IMR-90 (cell line): Measurements from ENCODE around the gene MTM1. TPM values are rescaled to one million over a fixed set of nuclear protein-coding genes. Genes with fewer than 3 reads are reported as not detected.

ENCODE experiments used
- ATAC-seq: fragments of 200-7000 bp; cut with Tn5 transposase; 2 replicates; pipeline ENCODE4 v1.9.1; 2020; ENCODE audit warnings: low read depth, mild to moderate bottlenecking, moderate library complexity
- BruUV-seq: library from RNA; stranded (reverse); fragments of 400-500 nt; replicated peaks from 2 replicates; lab custom pipeline; 2021; lab: Mats Ljungman, UMichigan
- CTCF ChIA-PET: fragments of 300-600 bp; formaldehyde crosslinking; extraction: SDS; loops from one replicate; lab custom pipeline; 2021; ENCODE audit warnings: antibody characterized with exemption; lab: Yijun Ruan, JAX
- POLR2A ChIA-PET: fragments of 300-600 bp; sonication (Branson Sonifier 250); formaldehyde crosslinking; loops from one replicate; lab custom pipeline; 2022; ENCODE audit warnings: antibody characterized with exemption; ENCODE audit not compliant: unreplicated experiment; lab: Charles Lee
- DNase-seq: peaks from one replicate; pipeline ENCODE4 v3.0.0; 2013
- H2AFZ ChIP-seq: replicated peaks from 2 replicates; pipeline ENCODE3; 2013; ENCODE audit warnings: low read length, mild to moderate bottlenecking; ENCODE audit not compliant: poor library complexity
- H2AK5ac ChIP-seq: 2 replicates; pipeline ENCODE4 v1.6.1; 2013; ENCODE audit warnings: low read depth, low read length, inconsistent platforms
- H2AK9ac ChIP-seq: replicated peaks from 2 replicates; pipeline ENCODE3; 2013; ENCODE audit warnings: mild to moderate bottlenecking, low read depth, low read length, moderate library complexity; ENCODE audit not compliant: poor library complexity
- H2BK120ac ChIP-seq: 2 replicates; pipeline ENCODE4 v1.6.1; 2013; ENCODE audit warnings: low read depth, low read length, inconsistent platforms
- H2BK15ac ChIP-seq: 3 replicates; pipeline ENCODE4 v1.6.1; 2013; ENCODE audit warnings: low read depth, low read length, inconsistent platforms
- H2BK20ac ChIP-seq: 2 replicates; pipeline ENCODE4 v1.6.1; 2013; ENCODE audit warnings: low read depth, mild to moderate bottlenecking, inconsistent platforms, low read length, moderate library complexity
- H2BK5ac ChIP-seq: 2 replicates; pipeline ENCODE4 v1.6.1; 2013; ENCODE audit warnings: mild to moderate bottlenecking, low read depth, low read length, inconsistent platforms; ENCODE audit not compliant: poor library complexity, severe bottlenecking
- H3K14ac ChIP-seq: replicated peaks from 2 replicates; pipeline ENCODE4 v1.6.1; 2013; ENCODE audit warnings: low read depth, low read length, inconsistent platforms
- H3K18ac ChIP-seq: 2 replicates; pipeline ENCODE4 v1.6.1; 2013; ENCODE audit warnings: low read depth, low read length, control low read depth
- H3K23ac ChIP-seq: 2 replicates; pipeline ENCODE4 v1.6.1; 2013; ENCODE audit warnings: low read depth, low read length, inconsistent platforms
- H3K27ac ChIP-seq: 2 replicates; pipeline ENCODE4 v1.5.1; 2013; ENCODE audit warnings: mild to moderate bottlenecking, control low read depth, low read length; ENCODE audit not compliant: insufficient read depth
- H3K27me3 ChIP-seq: 2 replicates; pipeline ENCODE4 v1.6.1; 2013; ENCODE audit warnings: low read length; ENCODE audit not compliant: control insufficient read depth, insufficient read depth
- H3K36me3 ChIP-seq: 2 replicates; pipeline ENCODE4 v1.6.1; 2013; ENCODE audit warnings: low read length, mixed read lengths; ENCODE audit not compliant: control insufficient read depth, insufficient read depth
- H3K4ac ChIP-seq: 2 replicates; pipeline ENCODE4 v1.6.1; 2013; ENCODE audit warnings: low read depth, low read length, inconsistent platforms
- H3K4me1 ChIP-seq: 2 replicates; pipeline ENCODE4 v1.6.1; 2013; ENCODE audit warnings: low read length, mixed read lengths; ENCODE audit not compliant: control insufficient read depth, insufficient read depth
- H3K4me2 ChIP-seq: 2 replicates; pipeline ENCODE4 v1.6.1; 2013; ENCODE audit warnings: low read depth, mild to moderate bottlenecking, control low read depth, low read length, moderate library complexity
- H3K4me3 ChIP-seq: 2 replicates; pipeline ENCODE4 v1.5.1; 2013; ENCODE audit warnings: low read depth, mild to moderate bottlenecking, control low read depth, low read length, moderate library complexity; ENCODE audit not compliant: insufficient read depth
- H3K56ac ChIP-seq: 2 replicates; pipeline ENCODE4 v1.6.1; 2013; ENCODE audit warnings: low read length, inconsistent platforms; ENCODE audit not compliant: insufficient read depth; ENCODE audit errors: extremely low read depth
- H3K79me1 ChIP-seq, 2 experiments: 2 replicates each; pipeline ENCODE4 v1.6.1; 2013; ENCODE audit warnings: low read length in 2 of 2, inconsistent platforms in 1 of 2, low read depth in 1 of 2
- H3K9ac ChIP-seq: 2 replicates; pipeline ENCODE4 v1.6.1; 2013; ENCODE audit warnings: low read depth, low read length, control low read depth
- H3K9me1 ChIP-seq: 2 replicates; pipeline ENCODE4 v1.6.1; 2013; ENCODE audit warnings: low read length, inconsistent platforms; ENCODE audit not compliant: insufficient read depth
- H3K9me3 ChIP-seq: 2 replicates; pipeline ENCODE4 v1.6.1; 2013; ENCODE audit warnings: low read length; ENCODE audit not compliant: control insufficient read depth, insufficient read depth
- H4K20me1 ChIP-seq: 2 replicates; pipeline ENCODE4 v1.6.1; 2013; ENCODE audit warnings: low read length, inconsistent platforms; ENCODE audit not compliant: insufficient read depth
- H4K5ac ChIP-seq: 2 replicates; pipeline ENCODE4 v1.6.1; 2013; ENCODE audit warnings: mild to moderate bottlenecking, low read depth, low read length, control low read depth
- H4K8ac ChIP-seq, 2 experiments: 2 replicates each; pipeline ENCODE4 v1.6.1; 2013; ENCODE audit warnings: low read depth in 2 of 2, low read length in 2 of 2, control low read depth in 1 of 2, inconsistent platforms in 1 of 2
- H4K91ac ChIP-seq: 2 replicates; pipeline ENCODE4 v1.6.1; 2013; ENCODE audit warnings: low read depth, low read length, inconsistent platforms; ENCODE audit not compliant: insufficient read depth
- BHLHE40 ChIP-seq: fragments of 150-350 bp; IDR thresholded peaks from 2 replicates; pipeline ENCODE4 v1.6.1; 2016; ENCODE audit warnings: mild to moderate bottlenecking, low read depth, low read length
- CEBPB ChIP-seq: IDR thresholded peaks from 2 replicates; pipeline ENCODE4 v1.6.1; 2012; ENCODE audit warnings: low read depth, low read length, improper control_type of control experiment
- CHD1 ChIP-seq: IDR thresholded peaks from 2 replicates; pipeline ENCODE4 v1.6.1; 2012; ENCODE audit warnings: low read depth, low read length, improper control_type of control experiment
- FOS ChIP-seq: fragments of 150-350 bp; IDR thresholded peaks from 2 replicates; pipeline ENCODE4 v1.6.1; 2016; ENCODE audit warnings: low read depth, low read length
- MAFK ChIP-seq: IDR thresholded peaks from 2 replicates; pipeline ENCODE4 v1.6.1; 2012; ENCODE audit warnings: low read depth, low read length, improper control_type of control experiment
- MAZ ChIP-seq: IDR thresholded peaks from 2 replicates; pipeline ENCODE4 v1.6.1; 2012; ENCODE audit warnings: low read depth, mild to moderate bottlenecking, low read length, improper control_type of control experiment, moderate library complexity, borderline replicate concordance
- MXI1 ChIP-seq: IDR thresholded peaks from 2 replicates; pipeline ENCODE4 v1.6.1; 2012; ENCODE audit warnings: low read depth, mild to moderate bottlenecking, low read length, moderate library complexity, borderline replicate concordance
- NFE2L2 ChIP-seq: fragments of 150-350 bp; IDR thresholded peaks from 2 replicates; pipeline ENCODE4 v1.6.1; 2016; ENCODE audit warnings: low read depth, mild to moderate bottlenecking, low read length
- POLR2A ChIP-seq: IDR thresholded peaks from 2 replicates; pipeline ENCODE4 v1.6.1; 2012; ENCODE audit warnings: mild to moderate bottlenecking, low read depth, low read length
- RAD21 ChIP-seq: IDR thresholded peaks from 2 replicates; pipeline ENCODE4 v1.6.1; 2012; ENCODE audit warnings: low read length, improper control_type of control experiment
- RCOR1 ChIP-seq: IDR thresholded peaks from 2 replicates; pipeline ENCODE4 v1.6.1; 2012; ENCODE audit warnings: mild to moderate bottlenecking, low read length, improper control_type of control experiment; ENCODE audit not compliant: insufficient replicate concordance
- RFX5 ChIP-seq: IDR thresholded peaks from 2 replicates; pipeline ENCODE4 v1.8.0; 2012; ENCODE audit warnings: low read depth, mild to moderate bottlenecking, low read length, moderate library complexity
- SMC3 ChIP-seq: fragments of 150-350 bp; IDR thresholded peaks from 2 replicates; pipeline ENCODE4 v1.6.1; 2016; ENCODE audit warnings: low read depth, mild to moderate bottlenecking, antibody characterized with exemption, low read length, moderate library complexity
- WGBS, 2 experiments: methylation state at CpG; one replicate each; pipeline versions ENCODE4 v1.1.5 to v1.1.7; 2013; ENCODE audit warnings: missing lambda C conversion rate in 2 of 2; ENCODE audit not compliant: insufficient read length in 1 of 2; ENCODE audit errors: extremely low coverage in 2 of 2; 5-methylcytosine and 5-hydroxymethylcytosine counted together
- dilution Hi-C: fragments of 300-500 bp; cut with HindIII; formaldehyde crosslinking; loops from one replicate; pipeline ENCODE4 v1.14.3; 2018; ENCODE audit warnings: low sequenced_read_pairs; ENCODE audit not compliant: unreplicated experiment
- in situ Hi-C: fragments of 300-500 bp; cut with MboI; formaldehyde crosslinking; loops from 3 replicates; pipeline ENCODE4 v1.14.3; 2019; ENCODE audit warnings: low sequenced_read_pairs, inconsistent platforms, mixed read lengths
- intact Hi-C: fragments of 100-400 bp; cut with micrococcal nuclease; formaldehyde crosslinking; loops from 2 replicates; pipeline ENCODE4 v1.10.0; 2022
- polyA plus RNA-seq, 3 experiments: library from polyadenylated mRNA; depleted of rRNA; stranded (reverse); fragments of >200 nt; gene quantifications; 2 replicates each; pipeline ENCODE4 v1.2.3, GENCODE V29; 2012; ENCODE audit warnings: low replicate concordance in 1 of 3
- total RNA-seq: library from RNA; depleted of rRNA; stranded (reverse); fragments of >200 nt; gene quantifications from 2 replicates; pipeline ENCODE4 v1.2.3, GENCODE V29; 2012
- TF ChIP-seq, protein P1 (sequence below): conservative IDR thresholded peaks from 2 replicates; pipeline ENCODE4 v1.5.1; 2012; ENCODE audit warnings: mild to moderate bottlenecking, low read depth, low read length, improper control_type of control experiment
- TF ChIP-seq, protein P2 (sequence below): fragments of 150-350 bp; IDR thresholded peaks from 2 replicates; pipeline ENCODE4 v1.6.1; 2016; ENCODE audit warnings: low read depth, mild to moderate bottlenecking, low read length, moderate library complexity, borderline replicate concordance

The MTM1 gene
- total and polyA plus RNA-seq, 2 of the 4 experiments (the other 2 are of a cell fraction): 3.8 to 5.6 TPM

DNA sequence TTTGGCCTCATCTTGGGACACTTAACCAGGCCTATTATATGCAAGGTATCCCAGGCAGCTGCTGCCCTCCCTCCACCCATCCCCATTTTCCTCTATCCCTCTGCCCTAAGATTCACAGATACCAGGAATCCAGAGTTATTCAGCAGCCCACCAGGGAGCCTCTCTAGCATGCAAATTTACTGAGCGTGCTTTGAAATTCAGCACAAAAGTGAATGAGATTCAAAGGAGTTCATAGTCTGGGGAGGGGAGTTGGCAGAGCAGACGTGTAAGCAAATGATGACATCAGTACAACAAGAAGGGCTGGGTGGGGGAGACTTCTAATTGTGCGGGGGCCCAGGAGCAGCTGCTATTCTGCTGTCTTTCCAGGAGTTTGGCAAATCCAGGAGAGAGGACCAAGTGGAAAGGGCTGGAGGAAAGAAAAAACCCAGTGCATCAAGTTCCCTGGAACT is 1.7 kb upstream of the MTM1 start:
- no peaks in the 10 kb centered on the region for H3K4me1 ChIP-seq
- H4K8ac ChIP-seq: no peak overlapping the region
- no peak overlapping the region for H3K56ac ChIP-seq
- peaks cover 3% of the 10 kb centered on the region; the same call in 1 of the 2 replicates for H3K27me3 ChIP-seq
- no peak overlapping the region for H3K18ac ChIP-seq
- no peaks in the 10 kb centered on the region for H3K9me3 ChIP-seq
- no peak overlapping the region for H2AK9ac ChIP-seq
- ATAC-seq (no peak), DNase-seq (no peak)
- no peak overlapping the region for H4K91ac ChIP-seq
- dilution Hi-C loops (no loop called here), in situ Hi-C loops (no loop called here), intact Hi-C loops (no loop called here)
- ChIA-PET CTCF (no interaction called here), POLR2A (no interaction called here)
- H3K14ac ChIP-seq: no peak overlapping the region
- BruUV-seq: no TSS peak
- no peak overlapping the region for H4K5ac ChIP-seq
- no peaks in the 10 kb centered on the region for H4K20me1 ChIP-seq
- no peak overlapping the region for H2BK120ac ChIP-seq
- H2AFZ ChIP-seq: no peak overlapping the region
- WGBS, 2 experiments: 30% methylated on average over 2 of the region's 3 CpGs; no CpG with 5 or more reads in 1 of the 2 experiments
- no peak overlapping the region for H2BK20ac ChIP-seq
- H2BK15ac ChIP-seq: no peak overlapping the region
- no peak overlapping the region for H2AK5ac ChIP-seq
- H3K4me2 ChIP-seq: no peak overlapping the region
- H2BK5ac ChIP-seq: no peak overlapping the region
- no peak overlapping the region for H3K4me3 ChIP-seq
- H3K9ac ChIP-seq: no peak overlapping the region
- no peak overlapping the region for H3K23ac ChIP-seq
- no peaks in the 10 kb centered on the region for H3K36me3 ChIP-seq
- no peaks in the 10 kb centered on the region for H3K9me1 ChIP-seq
- H3K4ac ChIP-seq: no peak overlapping the region
- TF ChIP-seq MAZ (no peak), CHD1 (no peak), FOS (no peak), RAD21 (no peak), MXI1 (no peak), RCOR1 (no peak), BHLHE40 (no peak), RFX5 (no peak), CEBPB (no peak), MAFK (no peak), POLR2A (no peak), NFE2L2 (no peak), SMC3 (no peak)
- TF ChIP-seq, protein P1, sequence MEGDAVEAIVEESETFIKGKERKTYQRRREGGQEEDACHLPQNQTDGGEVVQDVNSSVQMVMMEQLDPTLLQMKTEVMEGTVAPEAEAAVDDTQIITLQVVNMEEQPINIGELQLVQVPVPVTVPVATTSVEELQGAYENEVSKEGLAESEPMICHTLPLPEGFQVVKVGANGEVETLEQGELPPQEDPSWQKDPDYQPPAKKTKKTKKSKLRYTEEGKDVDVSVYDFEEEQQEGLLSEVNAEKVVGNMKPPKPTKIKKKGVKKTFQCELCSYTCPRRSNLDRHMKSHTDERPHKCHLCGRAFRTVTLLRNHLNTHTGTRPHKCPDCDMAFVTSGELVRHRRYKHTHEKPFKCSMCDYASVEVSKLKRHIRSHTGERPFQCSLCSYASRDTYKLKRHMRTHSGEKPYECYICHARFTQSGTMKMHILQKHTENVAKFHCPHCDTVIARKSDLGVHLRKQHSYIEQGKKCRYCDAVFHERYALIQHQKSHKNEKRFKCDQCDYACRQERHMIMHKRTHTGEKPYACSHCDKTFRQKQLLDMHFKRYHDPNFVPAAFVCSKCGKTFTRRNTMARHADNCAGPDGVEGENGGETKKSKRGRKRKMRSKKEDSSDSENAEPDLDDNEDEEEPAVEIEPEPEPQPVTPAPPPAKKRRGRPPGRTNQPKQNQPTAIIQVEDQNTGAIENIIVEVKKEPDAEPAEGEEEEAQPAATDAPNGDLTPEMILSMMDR: no peak
- TF ChIP-seq, protein P2, sequence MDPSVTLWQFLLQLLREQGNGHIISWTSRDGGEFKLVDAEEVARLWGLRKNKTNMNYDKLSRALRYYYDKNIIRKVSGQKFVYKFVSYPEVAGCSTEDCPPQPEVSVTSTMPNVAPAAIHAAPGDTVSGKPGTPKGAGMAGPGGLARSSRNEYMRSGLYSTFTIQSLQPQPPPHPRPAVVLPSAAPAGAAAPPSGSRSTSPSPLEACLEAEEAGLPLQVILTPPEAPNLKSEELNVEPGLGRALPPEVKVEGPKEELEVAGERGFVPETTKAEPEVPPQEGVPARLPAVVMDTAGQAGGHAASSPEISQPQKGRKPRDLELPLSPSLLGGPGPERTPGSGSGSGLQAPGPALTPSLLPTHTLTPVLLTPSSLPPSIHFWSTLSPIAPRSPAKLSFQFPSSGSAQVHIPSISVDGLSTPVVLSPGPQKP: no peak
- H3K27ac ChIP-seq: no peak overlapping the region
- peaks cover 8 to 18% of the 10 kb centered on the region in 2 experiments; a peak in 3 of 4 replicates for H3K79me1 ChIP-seq
